MV-4-11 (cell line): ENCODE results near the gene AP1B1.
A peak's percentile ranks its signal among the peaks of the same experiment; 100 is the strongest.
"Not testable (repeated sequence)": the region's sequence is repeated elsewhere in the genome, so short reads cannot be mapped to it uniquely, and the experiment has no call there.

Source experiments
- DNase-seq: peaks from one replicate; lab custom pipeline; 2025; lab: John Stamatoyannopoulos, UW

AP1B1 gene

GRCh38 chr22:29387921-29388758 lies at the start of gene AP1B1:
AP1B1 (minus strand) TSS chr22:29388570; CDS start chr22:29367243, 21,327 bp downstream.
- peak; percentile 91 for DNase-seq

GRCh38 chr22:29435236-29436136 lies 47.1 kb upstream of the AP1B1 start:
- no peak for DNase-seq

GRCh38 chr22:29434288-29434687 lies 45.9 kb upstream of the AP1B1 start:
- DNase-seq: no peak

- DNase-seq: no peak
Observed at GRCh38 chr22:29433856-29434255, 45.5 kb upstream of the AP1B1 start.

- no peak for DNase-seq
Observed at GRCh38 chr22:29431986-29432385, 43.6 kb upstream of the AP1B1 start.

- DNase-seq: no peak
Observed at GRCh38 chr22:29427176-29427760, 38.9 kb upstream of the AP1B1 start.

- DNase-seq: no peak
Observed at GRCh38 chr22:29426476-29426875, 38.1 kb upstream of the AP1B1 start.

GRCh38 chr22:29418704-29419103 lies 30.3 kb upstream of the AP1B1 start:
- not testable (repeated sequence) for DNase-seq

- DNase-seq: peak; percentile 52
Observed at GRCh38 chr22:29414951-29415591, 26.7 kb upstream of the AP1B1 start.

GRCh38 chr22:29412772-29413171 lies 24.4 kb upstream of the AP1B1 start:
- not testable (repeated sequence) for DNase-seq

GRCh38 chr22:29411569-29412211 lies 23.3 kb upstream of the AP1B1 start:
- DNase-seq: peak; percentile 59

- peak; percentile 57 for DNase-seq
Observed at GRCh38 chr22:29408940-29409339, 20.6 kb upstream of the AP1B1 start.

- not testable (repeated sequence) for DNase-seq
Observed at GRCh38 chr22:29401538-29401937, 13.2 kb upstream of the AP1B1 start.

GRCh38 chr22:29400576-29400975 lies 12.2 kb upstream of the AP1B1 start:
- DNase-seq: no peak

GRCh38 chr22:29397791-29398190 lies 9.4 kb upstream of the AP1B1 start:
- no peak for DNase-seq

GRCh38 chr22:29396126-29396525 lies 7.8 kb upstream of the AP1B1 start:
- DNase-seq: no peak

- peak; percentile 83 for DNase-seq
Observed at GRCh38 chr22:29394931-29395581, 6.7 kb upstream of the AP1B1 start.

GRCh38 chr22:29393019-29393608 lies 4.7 kb upstream of the AP1B1 start:
- no peak for DNase-seq

- DNase-seq: no peak
Observed at GRCh38 chr22:29391546-29391945, 3.2 kb upstream of the AP1B1 start.

GRCh38 chr22:29390270-29390669 lies 1.9 kb upstream of the AP1B1 start:
- no peak for DNase-seq

GRCh38 chr22:29388759-29389090 lies 355 bp upstream of the AP1B1 start:
- DNase-seq: no peak
